AG04450 (cell line): Measurements from ENCODE around the gene RAI1. TPM values are rescaled to one million over a fixed set of nuclear protein-coding genes. Genes with fewer than 3 reads are reported as not detected.

ENCODE experiments used
- CTCF ChIA-PET: fragments of 300-600, 350-600 bp; formaldehyde crosslinking; extraction: SDS; loops from one replicate; lab custom pipeline; 2022; ENCODE audit warnings: antibody characterized with exemption, inconsistent platforms; lab: Charles Lee
- POLR2A ChIA-PET: fragments of 350-600 bp; formaldehyde crosslinking; extraction: SDS; loops from one replicate; lab custom pipeline; 2021; ENCODE audit warnings: antibody characterized with exemption, inconsistent platforms; lab: Yijun Ruan, JAX
- DNase-seq: peaks from one replicate; pipeline ENCODE4 v3.0.0-alpha.2; 2011; ENCODE audit warnings: low read depth, low spot score
- H3K27ac ChIP-seq: one replicate; pipeline ENCODE4 v1.5.1; 2012; ENCODE audit warnings: low read depth, low read length, control low read depth
- H3K27me3 ChIP-seq: one replicate; pipeline ENCODE4 v1.6.0; 2012; ENCODE audit warnings: low read length; ENCODE audit not compliant: control insufficient read depth, insufficient read depth
- H3K4me3 ChIP-seq: 2 replicates; pipeline ENCODE4 v1.5.1; 2011; ENCODE audit warnings: mild to moderate bottlenecking, low read depth, low read length, control low read depth
- H3K9me3 ChIP-seq: 2 replicates; pipeline ENCODE4 v1.5.1; 2012; ENCODE audit warnings: low read length; ENCODE audit not compliant: control insufficient read depth, insufficient read depth
- CTCF ChIP-seq: IDR thresholded peaks from 2 replicates; pipeline ENCODE4 v1.5.1; 2011; ENCODE audit warnings: low read depth, low read length, control low read depth, inconsistent platforms
- polyA plus RNA-seq: library from polyadenylated mRNA; depleted of rRNA; stranded (reverse); fragments of >200 nt; gene quantifications from 2 replicates; pipeline ENCODE4 v1.2.3, GENCODE V29; 2011

Gene RAI1
- polyA plus RNA-seq, 1 experiment, result 2.1 TPM

- no peak for TF ChIP-seq CTCF
- no peak overlapping the region for H3K4me3 ChIP-seq
- ChIA-PET POLR2A (no interaction called here), CTCF (no interaction called here)
- DNase-seq, result no peak
- no peaks in the 10 kb centered on the region for H3K27me3 ChIP-seq
- no peak overlapping the region for H3K27ac ChIP-seq
- H3K9me3 ChIP-seq, result no peaks in the 10 kb centered on the region; the same call in 1 of the 2 replicates
Observed at GRCh38 chr17:17789410-17789809, 108.2 kb downstream of the RAI1 start.

GRCh38 chr17:17789828-17790636 is 108.8 kb downstream of the RAI1 start:
- Histone ChIP-seq H3K4me3 (no peak overlapping the region), H3K27ac (peak overlapping the region; percentile 31), H3K27me3 (no peaks in the 10 kb centered on the region), H3K9me3 (no peaks in the 10 kb centered on the region; the same call in 1 of the 2 replicates)
- CTCF ChIA-PET, result interaction anchor here (1.1 kb wide), 1 partner anchor 23 kb away, joined by 3 read pairs; no protein-coding TSS in a partner anchor
- TF ChIP-seq CTCF, result no peak
- no peak for DNase-seq
- POLR2A ChIA-PET, result no interaction called here

GRCh38 chr17:17790637-17791464 is 109.6 kb downstream of the RAI1 start:
- CTCF ChIA-PET, result interaction anchor here (1.1 kb wide), 1 partner anchor 22 kb away, joined by 3 read pairs; no protein-coding TSS in a partner anchor
- no peak for TF ChIP-seq CTCF
- H3K9me3 ChIP-seq, result no peaks in the 10 kb centered on the region; the same call in 1 of the 2 replicates
- DNase-seq, result no peak
- POLR2A ChIA-PET, result interaction anchor here (0.7 kb wide), 1 partner anchor 14 kb away, joined by 3 read pairs; no protein-coding TSS in a partner anchor
- H3K27ac ChIP-seq, result no peak overlapping the region
- no peaks in the 10 kb centered on the region for H3K27me3 ChIP-seq
- H3K4me3 ChIP-seq, result no peak overlapping the region

- H3K4me3 ChIP-seq, result no peak overlapping the region
- CTCF ChIA-PET, result no interaction called here
- no peaks in the 10 kb centered on the region; the same call in 1 of the 2 replicates for H3K9me3 ChIP-seq
- no peak for TF ChIP-seq CTCF
- POLR2A ChIA-PET, result interaction anchor here (0.6 to 0.8 kb wide), 2 partner anchors 26 to 111 kb away, joined by 5 to 14 read pairs; no protein-coding TSS in a partner anchor
- H3K27ac ChIP-seq, result no peak overlapping the region
- H3K27me3 ChIP-seq, result no peaks in the 10 kb centered on the region
- DNase-seq, result no peak
Observed at GRCh38 chr17:17792037-17792550, 110.8 kb downstream of the RAI1 start.
